NCI-H1417 (cell line): ENCODE results near the gene ID2.
"Not testable (repeated sequence)": the region's sequence is repeated elsewhere in the genome, so short reads cannot be mapped to it uniquely, and the experiment has no call there.

Experiments used
- DNase-seq, 3 experiments: peaks; one replicate each; lab custom pipeline; 2025; lab: John Stamatoyannopoulos, UW

ID2 gene

DNA sequence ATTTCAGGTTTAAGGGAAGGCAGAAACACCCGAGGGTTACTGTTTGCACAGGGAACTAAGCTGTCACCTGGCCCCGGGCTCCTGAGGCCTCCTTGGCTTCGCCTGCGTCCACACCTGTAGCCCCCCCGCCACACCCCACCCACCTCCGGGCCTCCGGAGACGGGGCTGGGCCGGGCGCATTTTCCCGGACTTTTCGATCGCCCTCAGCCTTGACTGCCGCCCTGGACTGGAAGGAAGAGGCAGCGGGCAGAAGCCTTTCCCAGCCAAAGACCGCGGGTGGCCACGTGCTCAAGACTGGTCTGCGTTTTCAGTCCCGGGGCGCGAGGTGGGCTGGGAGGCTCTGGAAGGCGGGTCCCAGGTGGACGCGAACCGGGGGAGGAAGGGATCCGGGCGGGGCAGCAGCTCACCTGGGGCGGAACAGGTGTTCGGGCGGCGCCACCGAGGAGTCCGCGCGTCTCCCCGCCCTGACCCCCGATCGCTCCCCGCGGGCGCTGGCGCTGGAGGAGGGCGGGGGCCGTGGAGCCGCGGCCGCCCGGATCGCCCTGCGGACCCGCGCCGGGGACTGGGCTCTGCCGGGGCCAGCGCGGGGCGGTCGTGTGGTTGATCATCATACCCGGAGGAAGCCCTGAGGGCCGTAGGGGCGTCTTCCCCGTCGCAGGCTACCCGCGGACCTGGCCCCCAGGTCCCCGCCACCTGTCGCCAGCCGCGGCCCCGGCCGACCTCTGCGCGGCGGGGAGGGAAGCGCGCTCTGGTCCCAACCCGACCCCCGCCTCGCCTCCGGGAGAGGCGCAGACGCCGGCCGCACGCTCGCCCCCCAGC is 3.2 kb downstream of the ID2 start:
- DNase-seq = peak; percentile 90 to 96 (median 90)

DNA sequence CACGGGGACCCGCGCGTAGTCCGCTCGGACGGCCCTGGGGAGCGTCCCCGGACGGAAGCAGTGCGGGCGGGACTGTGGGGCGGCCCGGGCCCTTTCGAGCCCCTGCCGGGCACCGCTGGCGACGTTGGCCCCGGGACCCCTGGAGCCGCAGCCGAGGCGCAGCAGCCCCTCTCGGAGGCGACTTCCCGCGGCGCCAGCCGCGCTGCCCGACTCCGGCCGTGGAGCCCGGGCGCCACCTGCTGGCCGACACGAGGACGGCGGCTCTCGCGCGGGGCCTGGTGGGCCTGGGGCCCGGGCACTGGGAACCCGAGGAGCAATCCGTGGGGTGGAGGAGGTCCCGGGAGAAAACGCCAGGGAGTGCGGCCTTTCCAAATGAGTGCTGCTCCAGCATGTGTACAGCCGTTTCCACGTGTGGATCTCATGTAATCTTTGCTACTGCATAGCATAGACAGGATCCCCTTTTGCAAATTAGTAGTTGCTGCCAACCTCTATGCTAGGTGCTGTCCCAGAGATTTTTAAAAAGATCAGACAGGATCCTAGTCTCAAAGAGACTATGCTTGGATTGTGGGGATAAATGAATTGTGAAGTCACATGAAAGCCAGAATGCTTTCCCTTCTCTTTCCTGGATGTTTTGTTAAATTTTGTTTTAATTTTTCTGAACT is 4.0 kb downstream of the ID2 start:
- DNase-seq = peak; percentile 90 to 96 (median 92)

DNA sequence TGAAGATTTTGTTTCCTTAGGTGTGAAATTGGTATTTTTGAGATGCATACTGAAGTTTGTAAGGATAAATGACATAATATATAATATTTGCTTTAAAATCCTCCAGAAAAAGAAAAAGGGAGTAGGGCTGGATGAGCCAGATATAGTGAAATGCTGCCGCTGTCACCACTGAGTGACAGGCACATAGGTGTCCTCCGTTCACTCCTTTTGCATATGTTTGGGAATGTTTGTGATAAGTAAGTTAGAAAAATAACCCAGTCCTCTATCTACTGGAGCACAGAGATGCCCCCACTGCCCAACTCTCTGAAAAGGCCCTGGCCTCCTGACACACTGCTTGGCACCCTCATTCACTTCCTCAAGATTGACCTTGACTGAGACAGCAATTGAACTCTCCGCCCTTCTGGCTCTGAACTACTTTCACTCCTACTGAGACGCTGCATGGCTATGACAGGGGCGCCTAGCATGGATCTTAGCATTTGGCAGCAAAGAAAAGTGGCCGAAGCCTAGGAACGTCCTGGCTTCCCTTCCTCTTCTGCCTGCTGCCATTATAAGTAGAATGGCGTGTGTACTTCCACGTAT is 10.1 kb downstream of the ID2 start:
- DNase-seq = no peak

DNA sequence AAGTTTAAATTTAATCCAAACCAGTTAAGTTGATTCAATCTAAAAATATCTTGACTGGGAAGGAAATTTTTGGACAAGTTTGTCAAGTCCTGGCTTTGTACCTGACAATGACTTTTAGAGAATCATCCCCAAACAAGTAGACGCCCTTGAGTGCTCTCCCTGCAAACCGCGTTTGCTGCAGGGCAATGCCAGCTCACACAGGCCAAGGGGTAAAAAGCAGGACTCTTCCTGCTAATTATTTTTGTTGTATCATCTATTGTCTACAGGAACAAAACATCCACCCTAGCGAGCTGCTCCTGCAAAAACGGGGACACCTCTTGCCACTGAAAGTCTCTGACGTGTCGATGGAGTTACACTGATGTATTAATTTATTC is 10.9 kb downstream of the ID2 start:
- no peak for DNase-seq

DNA sequence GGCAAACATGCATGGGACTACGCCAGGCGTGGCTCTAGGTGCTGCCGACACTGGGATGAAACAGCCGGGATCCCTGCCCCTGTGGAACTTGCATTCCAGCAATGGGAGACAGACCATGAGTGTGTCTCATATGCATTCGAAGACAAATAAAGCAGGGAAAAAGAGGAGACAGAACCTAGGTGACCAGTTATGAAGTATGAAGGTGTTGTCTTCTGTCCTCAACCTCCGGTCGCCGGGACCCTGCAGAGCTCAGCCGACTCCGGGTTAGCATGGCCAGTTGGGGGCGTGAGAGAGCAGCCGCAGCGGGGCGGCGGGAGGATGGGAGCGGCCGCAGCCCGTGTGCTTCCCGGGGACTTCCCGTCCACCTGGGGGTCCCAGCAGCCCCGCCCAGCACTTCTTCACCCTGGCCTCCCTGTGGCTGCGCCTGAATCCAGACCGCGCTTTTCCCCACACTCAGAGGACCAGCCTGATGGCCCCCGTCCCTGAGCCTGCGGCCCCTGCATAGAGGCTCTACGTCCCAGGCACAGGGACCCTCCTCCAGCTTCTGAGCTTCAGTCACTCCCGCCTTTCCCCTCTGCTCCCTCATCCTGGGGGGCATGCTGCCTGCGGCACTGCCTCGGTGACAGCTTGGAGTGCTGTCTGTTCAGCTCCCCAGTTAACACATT is 11.4 kb downstream of the ID2 start:
- no peak for DNase-seq

DNA sequence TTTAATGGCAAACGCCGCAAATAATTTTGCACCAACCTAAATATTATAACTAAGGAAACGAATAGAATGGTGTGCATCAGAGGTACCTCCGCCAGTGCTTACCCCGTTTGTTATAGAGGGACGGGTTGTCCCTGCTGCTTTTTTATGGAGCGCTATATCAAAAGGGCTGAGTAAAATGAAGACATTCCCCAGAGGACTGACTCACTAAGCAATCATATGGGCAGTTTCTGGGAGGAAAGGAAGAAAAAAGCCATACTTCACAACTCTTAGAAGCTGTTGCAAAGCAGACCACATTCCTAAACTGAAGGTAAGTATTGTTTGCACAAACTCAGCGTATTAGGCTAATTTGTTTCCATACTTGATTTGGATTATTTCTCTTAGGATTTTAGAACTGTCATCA is 12.9 kb downstream of the ID2 start:
- no peak for DNase-seq

DNA sequence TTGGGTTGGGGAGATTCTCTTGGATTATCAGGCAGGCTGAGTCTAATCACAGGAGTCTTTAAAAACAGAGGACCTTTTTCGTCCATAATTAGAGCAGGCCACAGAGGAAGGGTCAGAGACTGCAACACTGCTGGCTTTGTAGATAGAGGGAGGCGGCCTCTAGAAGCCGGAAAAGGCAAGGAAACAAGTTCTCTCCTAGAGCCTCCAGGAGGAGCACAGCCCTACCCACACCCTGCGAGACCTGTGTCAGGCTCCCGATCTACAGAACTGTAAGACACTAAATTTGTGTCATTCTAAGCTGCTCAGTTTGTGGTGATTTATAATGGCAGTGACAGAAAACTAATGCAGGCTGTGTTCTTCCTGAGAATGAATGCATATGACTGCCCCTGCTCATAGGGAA is 15.3 kb downstream of the ID2 start:
- DNase-seq = no peak

DNA sequence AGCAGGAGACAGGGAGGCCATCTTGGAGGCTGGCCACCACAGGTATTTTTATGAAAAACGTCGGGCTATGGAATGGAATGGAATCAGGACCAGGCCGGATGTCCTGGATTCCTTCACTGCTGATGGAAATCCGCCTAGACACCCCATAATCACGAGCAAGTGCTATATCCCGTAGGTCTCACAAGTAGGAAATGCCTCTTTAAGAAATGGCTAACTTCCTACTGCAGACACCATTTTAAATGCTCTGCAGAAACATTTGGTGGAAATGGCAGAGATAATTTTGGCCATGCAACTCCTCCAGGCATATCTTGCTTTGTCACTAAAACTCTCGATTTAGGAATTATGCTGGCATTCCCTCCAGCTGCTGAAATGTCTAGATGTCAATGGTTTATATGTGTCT is 18.0 kb downstream of the ID2 start:
- no peak for DNase-seq

DNA sequence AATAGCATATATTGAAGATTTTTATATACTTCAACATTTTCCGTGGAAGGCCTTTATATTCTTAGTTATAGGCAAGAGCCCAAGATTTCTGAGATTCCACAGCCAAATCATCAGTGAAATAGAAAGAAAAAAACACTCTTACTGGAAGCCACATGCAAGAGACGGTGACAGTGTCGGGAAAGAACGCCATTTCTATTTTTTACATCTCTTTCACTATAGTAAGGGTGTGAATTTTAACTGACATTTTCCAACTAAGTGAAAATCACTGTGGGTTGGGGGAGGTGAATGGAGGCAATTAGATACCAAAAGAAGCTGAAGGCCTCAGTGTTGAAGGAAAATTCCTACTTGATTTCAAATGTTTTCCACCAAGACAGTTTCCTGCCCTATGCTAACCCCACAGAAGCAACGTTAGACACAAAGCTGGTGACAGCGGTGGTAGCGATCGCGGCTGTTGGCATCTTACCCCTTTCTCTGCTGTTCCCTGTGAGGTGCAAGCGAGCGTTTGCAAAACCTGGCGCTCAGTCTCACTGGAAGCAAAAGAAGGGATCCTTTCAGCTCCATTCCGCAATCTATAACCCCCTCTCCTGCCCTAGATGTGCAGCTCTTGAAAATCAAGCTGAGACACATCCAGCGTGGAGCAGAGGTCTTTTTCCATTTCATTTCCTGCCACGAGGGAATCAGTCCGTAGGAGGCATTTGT is 20.0 kb downstream of the ID2 start:
- DNase-seq = no peak

DNA sequence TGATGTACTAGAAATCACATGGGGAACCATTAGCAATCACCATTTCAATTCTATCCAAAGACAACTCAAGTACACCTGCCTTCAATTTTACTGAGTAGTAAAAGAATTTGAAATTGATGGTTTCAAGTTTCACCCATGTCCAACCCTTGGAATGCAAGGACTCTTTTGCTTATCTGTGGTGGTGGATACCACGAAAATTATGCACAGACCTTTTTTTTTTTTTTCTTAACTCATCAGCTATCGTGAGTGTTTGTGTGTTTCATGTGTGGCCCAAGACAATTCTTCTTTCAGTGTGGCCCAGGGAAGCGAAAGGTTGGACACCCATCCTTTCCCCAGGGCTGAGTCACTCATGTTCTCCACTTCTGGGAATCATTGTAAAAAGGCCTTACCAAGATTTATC is 23.1 kb downstream of the ID2 start:
- DNase-seq = no peak

DNA sequence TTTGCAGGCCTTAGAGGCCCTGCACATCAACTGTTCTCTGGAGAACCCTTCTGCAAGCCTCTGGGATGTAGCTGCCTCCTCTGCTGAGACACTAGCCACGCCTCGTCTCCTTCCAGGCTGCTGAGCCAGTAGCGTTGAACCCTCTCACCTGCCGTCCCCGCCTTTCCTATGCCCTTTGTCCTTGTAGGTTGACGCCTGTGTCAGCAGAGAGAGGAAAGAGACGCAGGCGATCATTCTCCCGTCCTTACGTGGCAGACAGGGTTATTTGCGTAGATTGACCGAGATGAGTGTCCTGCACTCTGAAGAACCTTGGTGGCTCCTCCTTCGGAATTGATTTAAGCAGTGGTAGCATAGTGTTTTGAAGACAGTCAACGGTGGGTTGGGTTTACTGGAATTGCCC is 27.8 kb downstream of the ID2 start:
- no peak for DNase-seq

DNA sequence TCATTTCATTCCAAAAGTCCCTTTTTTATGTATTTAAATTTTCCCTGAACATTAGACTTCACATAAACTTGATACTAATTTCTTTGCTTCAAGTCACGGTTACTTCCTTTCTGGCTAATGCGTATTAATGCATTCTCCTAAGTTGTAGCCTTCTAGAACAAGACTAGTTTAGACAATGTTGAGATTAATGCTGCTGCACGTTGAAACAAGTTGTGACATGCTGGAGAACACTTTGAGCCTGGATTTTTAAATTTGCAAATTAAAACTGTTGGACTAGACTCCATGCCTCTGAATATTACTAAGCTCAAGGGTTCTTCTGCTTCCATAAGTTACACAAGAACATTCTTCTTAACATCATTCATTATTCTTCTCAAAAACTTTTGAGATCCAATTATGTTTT is 29.1 kb downstream of the ID2 start:
- no peak for DNase-seq

DNA sequence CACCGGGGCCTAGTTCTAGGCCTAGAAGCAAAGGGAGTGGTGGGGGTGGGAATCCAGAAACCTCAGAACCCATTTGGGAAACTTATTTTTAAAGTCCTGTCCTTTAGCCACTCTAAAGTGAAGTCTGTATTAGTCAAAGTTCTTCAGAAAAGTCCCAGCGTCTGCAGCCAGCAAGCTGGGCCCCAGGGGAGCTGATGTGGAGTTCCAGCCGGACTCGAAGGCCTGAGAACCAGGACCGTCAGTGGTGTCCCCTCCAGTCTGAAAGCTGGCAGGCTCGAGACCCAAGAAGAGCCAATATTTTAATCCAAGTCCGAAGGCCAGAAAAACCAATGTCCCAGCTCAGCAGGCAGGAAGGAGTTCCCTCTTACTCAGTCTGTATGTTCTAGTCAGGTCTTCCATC is 32.4 kb downstream of the ID2 start:
- no peak for DNase-seq

DNA sequence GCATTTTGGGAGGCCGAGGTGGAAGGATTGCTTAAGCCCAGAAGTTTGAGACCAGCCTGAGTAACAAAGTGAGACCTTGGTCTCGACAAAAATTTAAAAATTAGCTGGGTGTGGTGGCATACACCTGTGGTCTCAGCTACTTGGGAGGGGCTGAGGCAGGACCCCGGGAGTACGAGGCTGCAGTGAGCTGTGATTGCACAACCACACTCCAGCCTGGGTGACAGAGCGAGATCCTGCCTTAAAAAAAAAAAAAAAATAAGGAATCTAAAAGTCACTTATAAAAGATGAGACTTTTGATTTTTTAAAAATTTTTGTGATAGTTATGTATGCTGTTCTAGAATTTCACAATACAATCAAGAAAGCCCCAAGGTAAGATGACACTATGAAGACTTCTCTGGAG is 33.1 kb downstream of the ID2 start:
- no peak for DNase-seq

DNA sequence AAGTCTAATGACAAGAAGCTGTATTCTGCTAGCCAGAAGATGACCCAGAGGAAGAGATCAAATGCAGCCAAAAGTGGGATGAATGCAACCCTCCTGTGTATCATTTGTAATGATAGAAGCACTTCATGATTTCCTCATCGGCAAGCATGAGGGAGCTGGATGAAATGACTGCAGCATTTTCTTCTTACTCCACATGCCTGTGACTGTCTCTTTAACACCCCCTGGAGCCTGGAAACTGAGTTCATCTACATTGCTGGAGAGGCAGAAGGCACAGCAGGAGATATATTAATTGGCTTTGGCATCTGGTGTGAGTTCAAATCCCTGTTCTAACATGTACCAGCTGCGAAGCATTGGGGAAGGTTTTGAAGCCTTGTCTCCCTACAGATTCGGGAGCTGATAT is 37.7 kb downstream of the ID2 start:
- DNase-seq = no peak

DNA sequence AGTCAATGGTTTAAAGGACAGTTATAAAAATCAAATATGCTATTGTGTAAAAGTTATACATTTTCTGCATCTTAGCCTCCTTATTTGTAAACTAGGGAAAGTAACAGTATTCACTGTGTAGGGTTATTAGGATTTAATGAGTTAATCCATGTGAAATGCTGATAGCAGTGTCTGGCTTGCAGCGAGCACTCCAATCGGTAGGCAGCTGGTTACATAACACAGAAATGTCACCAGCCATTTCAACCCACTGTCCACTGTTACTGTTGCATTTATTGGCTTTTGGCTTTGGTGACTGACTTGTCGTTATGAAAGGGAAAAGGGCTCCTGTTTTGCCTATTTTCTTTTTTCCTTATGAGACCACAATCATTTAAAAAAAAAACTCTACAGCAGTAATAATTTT is 38.9 kb downstream of the ID2 start:
- no peak for DNase-seq

DNA sequence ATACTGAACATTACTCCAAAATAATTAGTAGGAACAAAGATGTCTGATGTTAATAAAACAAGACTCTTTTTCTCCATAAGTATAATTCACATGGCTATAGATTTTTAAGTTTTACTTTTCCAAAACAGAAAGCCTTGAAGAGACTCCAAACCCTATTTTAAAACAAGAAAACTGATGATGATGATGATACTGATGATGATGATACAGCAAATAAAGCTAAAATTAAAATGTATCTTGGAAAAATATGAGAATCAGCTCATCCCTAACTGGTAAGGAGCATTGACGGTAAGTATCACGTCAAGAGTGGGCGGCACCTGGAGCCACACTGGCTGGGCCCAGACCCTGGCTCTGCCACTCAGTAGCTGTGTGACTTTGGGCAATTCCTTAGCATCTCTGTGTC is 39.6 kb downstream of the ID2 start:
- DNase-seq = no peak

DNA sequence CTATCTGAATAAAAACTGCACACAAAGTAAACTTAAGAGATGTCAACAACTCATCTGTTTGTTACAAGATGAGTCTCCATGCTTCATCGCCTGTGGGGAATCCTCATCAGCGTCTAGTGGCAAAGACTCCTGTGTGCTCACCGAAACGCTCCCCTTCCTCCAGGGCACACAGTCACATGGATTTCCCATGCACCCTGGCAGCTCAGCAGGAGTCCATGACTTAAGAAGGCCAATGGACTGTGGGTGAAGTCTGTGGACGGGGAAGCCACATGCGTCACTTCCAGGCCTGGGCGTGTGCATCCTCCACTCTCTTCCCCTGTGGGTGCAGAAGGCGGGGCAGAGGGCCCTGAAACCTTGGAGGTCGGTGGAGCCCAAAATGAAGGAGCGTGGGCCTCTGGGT is 41.1 kb downstream of the ID2 start:
- DNase-seq = no peak

DNA sequence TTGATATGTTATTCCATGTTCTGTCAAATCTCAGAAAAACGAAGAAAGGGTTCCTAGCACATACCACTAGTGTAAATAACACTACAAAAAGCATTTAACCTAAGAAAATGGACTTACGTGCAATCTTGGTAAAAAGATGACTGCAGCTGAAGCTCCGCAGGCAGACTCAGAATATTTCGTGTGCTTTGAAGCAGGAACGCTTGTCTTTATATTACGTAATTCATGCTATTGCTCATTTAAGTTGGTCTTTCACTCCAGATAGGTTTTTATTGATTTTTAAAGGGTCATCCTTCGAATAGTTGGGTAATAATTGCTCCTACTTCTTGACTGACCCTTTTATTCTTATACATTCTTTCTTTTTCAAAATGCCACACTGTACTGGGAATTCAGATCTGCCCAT is 44.0 kb downstream of the ID2 start:
- no peak for DNase-seq

DNA sequence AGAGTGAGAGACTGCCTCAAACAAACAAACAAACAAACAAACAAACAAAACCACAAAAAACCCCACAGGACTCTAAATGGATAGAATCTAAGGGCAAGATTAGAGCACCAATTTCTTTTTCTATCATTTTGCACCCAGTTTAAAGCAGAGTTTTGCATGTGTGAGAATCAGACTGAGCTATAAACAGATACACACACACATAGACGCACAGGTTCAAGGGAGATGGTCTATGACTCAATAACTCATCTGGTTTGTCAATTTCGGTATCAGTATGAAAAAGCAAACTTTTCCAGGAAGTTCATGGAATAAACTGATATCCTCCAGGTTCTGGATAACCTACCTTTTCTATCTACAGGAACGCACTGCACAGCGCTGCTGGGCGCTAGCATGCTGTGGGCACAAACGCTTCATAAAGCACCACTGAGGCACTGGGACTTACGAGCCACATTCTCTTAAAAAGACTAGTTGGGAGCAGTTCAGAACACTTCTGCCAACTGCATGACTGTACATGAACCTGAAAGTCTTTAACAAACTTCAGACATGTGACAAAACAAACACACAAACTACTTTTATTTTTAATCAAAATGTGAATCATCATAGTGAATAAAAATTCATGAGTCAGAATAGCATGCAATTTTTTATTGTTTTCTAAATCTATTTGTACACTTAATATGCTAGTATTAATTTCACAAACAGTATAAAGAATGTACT is 46.6 kb downstream of the ID2 start:
- DNase-seq = no peak

DNA sequence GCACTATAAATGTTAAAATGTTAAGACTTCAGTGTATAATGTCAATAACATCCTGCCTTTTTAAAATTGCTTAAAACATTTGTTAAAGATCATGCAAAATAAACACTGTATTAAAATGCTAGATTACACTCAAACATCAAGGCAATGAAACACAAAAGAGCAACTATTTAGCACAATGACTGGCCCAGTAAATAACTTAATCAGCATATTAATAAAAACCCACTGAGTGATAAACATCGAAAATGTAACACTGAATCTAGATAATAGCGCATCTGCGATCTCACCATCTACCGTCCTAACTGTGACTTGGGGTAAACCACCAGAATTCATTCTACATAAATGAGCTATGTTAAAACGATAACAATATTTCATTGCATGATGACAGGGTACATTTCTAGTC is 47.2 kb downstream of the ID2 start:
- not testable (repeated sequence) for DNase-seq

DNA sequence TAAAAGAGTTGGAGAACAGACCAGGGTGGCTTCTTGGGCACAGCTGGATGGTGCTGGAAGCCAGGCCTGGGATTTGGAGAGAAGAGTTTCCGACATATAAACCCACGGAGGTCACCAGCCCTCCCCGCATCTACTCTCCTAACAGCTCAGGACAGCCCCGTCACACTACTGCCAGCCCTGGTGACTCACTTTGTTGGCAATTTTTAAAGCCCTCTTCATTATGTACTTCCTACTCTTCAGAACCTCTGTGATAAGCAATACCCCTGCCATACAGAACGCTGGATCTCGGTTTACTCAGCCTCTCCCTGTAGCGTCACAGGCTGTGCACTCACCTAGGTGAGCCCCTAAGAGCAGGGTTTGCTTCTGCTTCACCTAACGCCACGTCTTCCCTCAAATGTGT is 48.1 kb downstream of the ID2 start:
- no peak for DNase-seq
